GF-D8 (cell line): ENCODE measurements around the gene KISS1.
"Not testable (repeated sequence)": the region's sequence is repeated elsewhere in the genome, so short reads cannot be mapped to it uniquely, and the experiment has no call there.

Experiments
- DNase-seq: peaks from one replicate; lab custom pipeline; 2025; lab: John Stamatoyannopoulos, UW

The KISS1 gene

DNA sequence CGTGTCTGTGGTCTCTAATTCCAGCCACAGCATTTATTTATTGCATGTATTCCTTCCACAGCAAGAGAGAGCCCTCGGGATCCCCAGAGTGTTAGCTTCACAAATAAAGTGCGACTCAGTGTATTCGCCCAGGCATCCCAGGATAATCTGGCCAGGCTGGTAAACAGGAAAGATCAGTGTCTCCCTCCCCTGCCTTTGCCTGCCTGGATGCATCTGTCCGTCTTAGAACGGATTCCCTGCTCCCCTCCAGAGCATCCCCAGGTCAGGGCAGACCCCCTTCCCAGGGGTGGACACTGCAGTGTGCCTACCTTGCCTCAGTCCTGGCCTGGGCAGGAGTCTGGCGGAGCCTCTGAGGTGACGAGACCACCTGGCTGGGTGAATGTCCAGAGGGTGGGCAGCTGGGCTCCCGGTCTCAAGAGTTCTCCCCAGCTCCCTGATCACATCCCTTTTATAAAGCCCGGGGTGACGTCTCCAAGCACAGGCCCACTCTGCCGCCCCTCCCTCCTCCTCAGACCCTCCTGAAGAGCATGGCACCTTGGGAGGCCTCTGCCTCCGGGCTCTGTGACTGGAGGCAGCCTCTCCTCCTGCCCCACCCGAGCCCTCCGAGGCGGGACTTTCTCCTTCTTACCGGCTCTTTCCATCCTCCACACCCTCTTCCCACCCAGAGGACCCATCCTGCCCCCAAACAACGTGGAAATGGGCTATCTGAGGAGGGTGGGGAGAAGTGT is at the start of gene KISS1:
TSS of gene KISS1 (minus strand) at position 424 of the 728 bp plus-strand sequence. CDS start 3,615 bp downstream, outside the sequence.
- no peak for DNase-seq

- no peak for DNase-seq
Observed at GRCh38 chr1:204242920-204243319, 46.6 kb upstream of the KISS1 start.

DNA sequence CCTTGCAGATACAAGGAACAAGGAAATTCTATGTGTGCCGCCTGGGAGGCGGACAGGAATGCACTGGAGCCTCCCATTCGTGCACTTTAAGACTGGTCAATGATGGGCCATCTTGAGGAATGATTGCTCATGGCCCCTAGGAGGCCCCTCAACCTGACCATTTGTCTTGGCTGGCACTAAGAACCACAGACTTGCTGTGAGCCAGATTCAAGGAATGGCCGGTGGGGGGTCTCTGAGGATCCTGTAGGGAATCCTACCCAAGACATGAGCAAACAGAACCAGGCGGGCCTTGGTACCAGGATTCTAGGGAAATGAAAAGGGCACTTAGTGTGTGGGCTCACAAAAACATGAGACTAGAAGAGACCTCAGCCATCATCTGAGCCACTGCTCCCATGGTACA is 45.6 kb upstream of the KISS1 start:
- no peak for DNase-seq

- DNase-seq: no peak
Observed at GRCh38 chr1:204241050-204241449, 44.8 kb upstream of the KISS1 start.

DNA sequence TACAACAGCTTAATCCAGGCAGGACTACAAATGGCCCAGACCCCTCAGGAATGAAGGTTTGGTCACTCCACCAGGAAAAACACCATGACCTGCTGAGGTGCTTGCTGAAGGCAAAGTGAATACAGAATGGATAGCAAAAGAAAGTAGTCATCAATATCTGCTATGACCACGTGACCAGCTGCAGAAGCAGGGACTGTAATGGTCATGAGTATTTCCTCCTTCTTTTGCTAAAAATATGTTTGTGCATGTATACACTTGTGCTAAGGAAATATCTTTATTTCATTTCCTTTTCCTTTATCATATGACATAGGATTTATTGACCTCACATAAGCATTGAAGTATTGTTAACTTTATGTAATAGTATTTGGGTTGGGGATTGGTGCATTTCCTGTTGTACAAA is 43.9 kb upstream of the KISS1 start:
- no peak for DNase-seq

DNA sequence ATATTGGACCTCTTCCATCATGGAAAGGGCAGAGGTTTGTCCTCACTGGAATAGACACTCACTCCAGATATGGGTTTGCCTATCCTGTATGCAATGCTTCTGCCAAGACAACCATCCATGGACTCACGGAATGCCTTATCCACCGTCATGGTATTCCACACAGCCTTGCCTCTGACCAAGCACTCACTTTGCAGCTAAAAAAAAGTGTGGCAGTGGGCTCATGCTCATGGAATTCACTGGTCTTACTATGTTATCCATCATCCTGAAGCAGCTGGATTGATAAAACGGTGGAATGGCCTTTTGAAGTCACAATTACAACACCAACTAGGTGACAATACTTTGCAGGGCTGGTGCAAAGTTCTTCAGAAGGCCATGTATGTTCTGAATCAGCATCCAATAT is 43.1 kb upstream of the KISS1 start:
- not testable (repeated sequence) for DNase-seq

GRCh38 chr1:204238520-204238919 is 42.2 kb upstream of the KISS1 start:
- not testable (repeated sequence) for DNase-seq

DNA sequence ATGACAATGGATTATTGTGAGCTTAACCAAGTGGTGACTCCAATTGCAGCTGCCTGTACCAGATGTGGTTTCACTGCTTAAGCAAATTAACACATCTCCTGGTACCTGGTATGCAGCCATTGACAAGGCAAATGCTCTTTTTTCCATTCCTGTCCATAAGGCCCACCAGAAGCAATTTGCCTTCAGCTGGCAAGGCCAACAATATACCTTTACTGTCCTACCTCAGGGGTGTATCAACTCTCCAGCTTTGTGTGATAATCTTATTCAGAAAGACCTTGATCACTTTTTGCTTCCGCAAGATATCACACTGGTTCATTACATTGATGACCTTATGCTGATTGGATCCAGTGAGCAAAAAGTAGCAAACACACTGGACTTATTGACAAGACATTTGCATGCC is 41.2 kb upstream of the KISS1 start:
- not testable (repeated sequence) for DNase-seq

- DNase-seq: no peak
Observed at GRCh38 chr1:204232526-204232925, 36.2 kb upstream of the KISS1 start.

DNA sequence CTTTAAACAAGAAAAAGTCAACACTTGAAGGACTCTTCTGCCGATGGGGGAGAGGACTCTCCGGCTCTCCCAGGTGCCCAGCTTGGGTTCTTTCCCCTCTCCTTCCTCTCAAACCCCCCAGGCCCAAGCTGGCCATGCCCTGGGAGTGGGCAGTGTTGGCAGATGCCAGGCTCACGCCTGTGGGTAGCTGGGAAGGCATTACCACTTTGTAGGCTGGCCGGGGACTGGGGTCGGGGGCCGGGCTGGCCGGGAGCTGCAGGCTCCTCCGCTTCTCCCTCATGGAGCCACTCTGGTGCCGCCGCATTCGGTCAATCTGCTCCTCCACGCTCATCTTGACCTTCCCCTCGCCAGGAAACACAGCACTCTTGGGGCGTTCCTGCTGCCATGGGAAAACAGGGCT is 33.9 kb upstream of the KISS1 start:
- no peak for DNase-seq

- no peak for DNase-seq
Observed at GRCh38 chr1:204228896-204229295, 32.6 kb upstream of the KISS1 start.

DNA sequence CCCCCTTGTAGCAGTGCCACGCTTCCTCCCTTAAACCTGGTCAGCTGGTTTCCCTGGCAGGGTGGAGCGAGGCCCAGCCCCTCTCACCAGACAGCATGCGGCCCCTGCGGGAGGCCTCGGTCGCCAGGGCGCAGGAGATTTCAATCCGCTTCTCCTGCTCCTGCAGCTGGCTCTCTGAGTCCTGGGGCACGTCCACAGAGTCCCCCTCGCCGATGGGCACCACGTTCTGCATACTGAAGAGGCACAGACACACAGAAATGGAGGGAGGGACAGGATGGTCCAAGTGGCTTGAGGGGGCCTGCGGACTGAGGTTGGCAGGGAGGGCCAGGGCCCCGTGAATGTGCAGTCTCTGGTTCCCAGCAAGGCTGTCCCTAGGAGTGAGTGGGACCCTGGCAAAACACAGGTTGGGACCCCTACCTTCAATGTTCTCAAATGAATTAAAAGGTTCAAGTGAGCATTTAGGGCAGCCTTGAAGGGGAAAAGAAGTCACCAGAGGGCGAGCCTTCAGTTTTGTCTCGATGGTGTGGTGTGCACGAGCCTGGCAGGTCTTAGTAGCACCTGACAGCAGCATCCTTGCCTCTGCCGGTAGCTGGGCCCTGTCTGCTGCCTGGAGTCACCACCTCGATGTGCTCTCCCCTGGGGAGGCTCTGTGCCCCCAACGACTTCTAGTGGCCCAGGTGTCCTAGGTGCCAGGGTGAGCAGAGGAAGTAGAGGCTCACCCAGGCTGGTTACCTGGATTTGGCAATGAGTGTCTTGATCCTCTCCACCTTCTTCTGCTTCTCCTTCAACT is 31.9 kb upstream of the KISS1 start:
- DNase-seq: no peak

GRCh38 chr1:204227351-204227750 is 31.1 kb upstream of the KISS1 start:
- DNase-seq: no peak

DNA sequence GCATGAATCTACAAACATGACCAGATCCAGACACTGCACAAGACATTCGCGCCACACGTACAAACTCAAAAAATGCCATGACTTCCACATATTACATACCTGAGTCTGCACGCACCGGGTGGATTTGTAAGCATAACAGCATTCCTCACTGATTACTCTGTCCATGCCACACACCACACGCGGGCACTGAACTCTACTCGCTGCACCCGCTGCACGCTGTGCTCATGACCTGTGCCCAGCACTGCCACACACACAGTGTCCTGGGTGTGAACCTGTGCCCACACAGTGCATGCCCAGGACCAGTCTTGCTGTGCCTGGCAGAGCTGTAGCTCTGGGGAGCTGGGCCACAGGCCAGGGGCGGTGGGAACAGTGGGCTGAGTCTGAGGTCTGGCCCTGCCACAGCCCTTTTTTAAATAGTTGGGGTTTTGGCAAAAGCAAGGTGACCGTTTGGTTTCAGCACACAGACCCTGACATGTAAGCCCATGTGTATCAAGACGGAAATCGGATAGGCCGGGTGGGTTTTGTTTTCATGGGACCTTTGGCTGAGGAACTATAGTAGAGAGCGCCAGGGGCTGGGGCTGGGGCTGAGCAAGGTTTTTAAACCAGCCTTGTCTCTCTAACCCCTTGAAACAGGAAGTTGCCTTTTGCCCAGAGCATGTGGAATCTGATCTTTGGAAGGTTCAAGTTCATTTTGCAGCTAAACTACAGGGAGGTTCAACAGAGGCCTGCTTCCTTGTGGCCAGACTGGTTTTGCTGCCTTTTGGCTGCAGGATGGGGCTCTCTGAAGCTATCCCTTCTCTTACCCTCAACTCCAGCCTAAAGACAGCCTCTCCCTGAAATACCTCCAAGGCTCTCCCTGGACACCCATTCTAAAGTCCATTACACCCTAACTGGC is 29.8 kb upstream of the KISS1 start:
- no peak for DNase-seq

GRCh38 chr1:204224655-204225054 is 28.4 kb upstream of the KISS1 start:
- DNase-seq: no peak

- DNase-seq: no peak
Observed at GRCh38 chr1:204223129-204223860, 27.0 kb upstream of the KISS1 start.

GRCh38 chr1:204222764-204223055 is 26.4 kb upstream of the KISS1 start:
- no peak for DNase-seq

- no peak for DNase-seq
Observed at GRCh38 chr1:204222006-204222763, 25.9 kb upstream of the KISS1 start.

DNA sequence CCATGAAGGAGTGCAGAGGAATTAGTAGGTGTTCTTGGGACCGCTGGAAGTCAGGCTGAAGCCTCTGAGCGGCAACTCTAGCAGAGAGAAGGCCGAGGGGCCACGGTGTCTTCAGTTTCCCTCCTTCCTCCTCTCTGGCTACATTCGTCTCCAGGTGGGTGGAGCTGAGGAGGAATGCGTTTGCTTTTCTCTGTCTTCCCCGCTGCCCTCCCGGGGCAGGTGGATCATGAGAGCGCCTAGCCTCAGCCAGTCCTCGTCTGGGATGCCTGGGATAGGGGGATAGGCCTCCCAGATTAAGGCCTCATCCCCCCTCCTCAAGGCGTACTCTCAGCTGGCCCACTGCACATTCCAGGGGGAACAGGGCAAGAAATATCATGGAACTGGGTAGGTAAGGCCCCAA is 25.0 kb upstream of the KISS1 start:
- no peak for DNase-seq

- no peak for DNase-seq
Observed at GRCh38 chr1:204219971-204220616, 23.8 kb upstream of the KISS1 start.

- DNase-seq: no peak
Observed at GRCh38 chr1:204218552-204218951, 22.3 kb upstream of the KISS1 start.
